ENCODE results near the gene GSS.

The GSS gene

GRCh38 chr20:34970193-34970840 lies 14.7 kb upstream of the GSS start:
- H3K4me3 ChIP-seq (ENCODE audit: low read depth, low read length): no peak overlapping the region
- TF ChIP-seq, protein P1, sequence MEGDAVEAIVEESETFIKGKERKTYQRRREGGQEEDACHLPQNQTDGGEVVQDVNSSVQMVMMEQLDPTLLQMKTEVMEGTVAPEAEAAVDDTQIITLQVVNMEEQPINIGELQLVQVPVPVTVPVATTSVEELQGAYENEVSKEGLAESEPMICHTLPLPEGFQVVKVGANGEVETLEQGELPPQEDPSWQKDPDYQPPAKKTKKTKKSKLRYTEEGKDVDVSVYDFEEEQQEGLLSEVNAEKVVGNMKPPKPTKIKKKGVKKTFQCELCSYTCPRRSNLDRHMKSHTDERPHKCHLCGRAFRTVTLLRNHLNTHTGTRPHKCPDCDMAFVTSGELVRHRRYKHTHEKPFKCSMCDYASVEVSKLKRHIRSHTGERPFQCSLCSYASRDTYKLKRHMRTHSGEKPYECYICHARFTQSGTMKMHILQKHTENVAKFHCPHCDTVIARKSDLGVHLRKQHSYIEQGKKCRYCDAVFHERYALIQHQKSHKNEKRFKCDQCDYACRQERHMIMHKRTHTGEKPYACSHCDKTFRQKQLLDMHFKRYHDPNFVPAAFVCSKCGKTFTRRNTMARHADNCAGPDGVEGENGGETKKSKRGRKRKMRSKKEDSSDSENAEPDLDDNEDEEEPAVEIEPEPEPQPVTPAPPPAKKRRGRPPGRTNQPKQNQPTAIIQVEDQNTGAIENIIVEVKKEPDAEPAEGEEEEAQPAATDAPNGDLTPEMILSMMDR (IDR thresholded peaks at IDR 0.05; ENCODE audit: control insufficient read depth, extremely low read depth, insufficient read depth): no peak
- no peak for DNase-seq (ENCODE audit: low read depth)

DNA sequence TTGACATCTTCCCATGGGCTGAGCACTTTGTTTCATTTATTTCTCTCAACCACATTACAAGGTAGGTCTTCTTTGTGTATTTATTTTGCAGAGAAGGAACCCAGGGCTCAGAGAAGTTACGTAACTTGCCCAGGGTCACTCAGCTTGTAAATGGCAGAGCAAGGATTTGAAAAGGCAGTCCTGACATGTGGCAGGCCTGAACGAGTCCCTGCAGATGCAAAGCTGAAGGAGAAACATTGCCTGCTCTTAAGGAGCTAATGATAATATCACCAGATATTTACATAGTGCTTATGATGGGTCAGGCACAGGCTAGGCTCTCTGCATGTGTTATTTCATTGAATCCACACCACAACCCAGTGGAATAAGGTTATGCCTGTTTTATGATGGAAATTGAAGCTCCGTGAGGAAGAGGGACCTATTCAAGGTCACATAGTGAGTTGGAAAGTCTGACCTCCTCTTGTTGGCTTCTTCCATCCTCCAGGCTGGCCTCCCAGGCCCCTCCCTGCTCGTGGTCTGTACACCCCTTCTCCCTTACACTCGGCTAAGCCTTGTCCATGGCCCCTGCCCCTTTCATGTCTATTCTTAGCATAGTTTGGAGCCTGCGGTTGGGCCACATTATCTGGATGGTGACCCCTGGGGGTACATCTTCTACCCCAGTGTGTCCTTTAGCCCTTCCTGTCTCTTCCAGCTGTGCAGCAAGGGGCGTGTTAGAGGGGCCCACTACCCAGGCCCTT lies 12.6 kb upstream of the GSS start:
- DNase-seq (ENCODE audit: low read depth): no peak
- no peak overlapping the region for H3K4me3 ChIP-seq (ENCODE audit: low read depth, low read length)
- TF ChIP-seq, protein P1 (IDR thresholded peaks at IDR 0.05; ENCODE audit: control insufficient read depth, extremely low read depth, insufficient read depth): no peak

- H3K4me3 ChIP-seq (ENCODE audit: low read depth, low read length): no peak overlapping the region
- no peak for DNase-seq (ENCODE audit: low read depth)
- TF ChIP-seq, protein P1 (IDR thresholded peaks at IDR 0.05; ENCODE audit: control insufficient read depth, extremely low read depth, insufficient read depth): no peak
Observed at GRCh38 chr20:34967421-34967820, 11.8 kb upstream of the GSS start.

GRCh38 chr20:34965051-34965450 lies 9.4 kb upstream of the GSS start:
- no peak overlapping the region for H3K4me3 ChIP-seq (ENCODE audit: low read depth, low read length)
- TF ChIP-seq, protein P1 (IDR thresholded peaks at IDR 0.05; ENCODE audit: control insufficient read depth, extremely low read depth, insufficient read depth): no peak
- no peak for DNase-seq (ENCODE audit: low read depth)

GRCh38 chr20:34964486-34964885 lies 8.9 kb upstream of the GSS start:
- TF ChIP-seq, protein P1 (IDR thresholded peaks at IDR 0.05; ENCODE audit: control insufficient read depth, extremely low read depth, insufficient read depth): no peak
- no peak for DNase-seq (ENCODE audit: low read depth)
- H3K4me3 ChIP-seq (ENCODE audit: low read depth, low read length): no peak overlapping the region

- DNase-seq (ENCODE audit: low read depth): no peak
- TF ChIP-seq, protein P1 (IDR thresholded peaks at IDR 0.05; ENCODE audit: control insufficient read depth, extremely low read depth, insufficient read depth): no peak
- no peak overlapping the region for H3K4me3 ChIP-seq (ENCODE audit: low read depth, low read length)
Observed at GRCh38 chr20:34956751-34957472, 1.3 kb upstream of the GSS start.
